HG03139 (cell line): ENCODE measurements around the gene FOXK1.
"Not testable (repeated sequence)": the region's sequence is repeated elsewhere in the genome, so short reads cannot be mapped to it uniquely, and the experiment has no call there.

Experiments
- ATAC-seq: cut with Tn5 transposase; IDR thresholded peaks from one replicate; pipeline ENCODE4 v1.9.1; 2021; ENCODE audit not compliant: unreplicated experiment

Gene FOXK1

GRCh38 chr7:4681886-4682620, at the start of gene FOXK1:
TSS of gene FOXK1 (plus strand) at chr7:4682295. CDS start at chr7:4682309, 14 bp downstream.
- ATAC-seq: peak; percentile 61

- no peak for ATAC-seq
These were observed 49.1 kb upstream of the FOXK1 start for GRCh38 chr7:4633012-4633411.

- no peak for ATAC-seq
These were observed 47.9 kb upstream of the FOXK1 start for GRCh38 chr7:4634166-4634565.

GRCh38 chr7:4638781-4639575, 43.1 kb upstream of the FOXK1 start:
- no peak for ATAC-seq

- no peak for ATAC-seq
These were observed 40.9 kb upstream of the FOXK1 start for GRCh38 chr7:4641091-4641666.

GRCh38 chr7:4641667-4642467, 40.2 kb upstream of the FOXK1 start:
- ATAC-seq: peak; percentile 71

- no peak for ATAC-seq
These were observed 39.5 kb upstream of the FOXK1 start for GRCh38 chr7:4642468-4643203.

- ATAC-seq: not testable (repeated sequence)
These were observed 39.0 kb upstream of the FOXK1 start for GRCh38 chr7:4643204-4643471.

- ATAC-seq: no peak
These were observed 36.8 kb upstream of the FOXK1 start for GRCh38 chr7:4645246-4645645.

GRCh38 chr7:4648111-4648510, 34.0 kb upstream of the FOXK1 start:
- no peak for ATAC-seq

GRCh38 chr7:4650433-4651047, 31.6 kb upstream of the FOXK1 start:
- ATAC-seq: no peak

- ATAC-seq: no peak
These were observed 28.3 kb upstream of the FOXK1 start for GRCh38 chr7:4653771-4654170.

GRCh38 chr7:4655311-4655710, 26.8 kb upstream of the FOXK1 start:
- no peak for ATAC-seq

GRCh38 chr7:4655896-4656295, 26.2 kb upstream of the FOXK1 start:
- ATAC-seq: no peak

GRCh38 chr7:4657640-4658417, 24.3 kb upstream of the FOXK1 start:
- ATAC-seq: no peak

GRCh38 chr7:4659551-4660286, 22.4 kb upstream of the FOXK1 start:
- no peak for ATAC-seq

- no peak for ATAC-seq
These were observed 20.2 kb upstream of the FOXK1 start for GRCh38 chr7:4661871-4662270.

- ATAC-seq: no peak
These were observed 18.7 kb upstream of the FOXK1 start for GRCh38 chr7:4663239-4664018.
